HepG2 (cell line): ENCODE results near the gene DAB2IP. TPM values are rescaled to one million over a fixed set of nuclear protein-coding genes. Genes with fewer than 3 reads are reported as not detected.

ENCODE experiments used
- ASH2L ChIP-seq: fragments of 300-600, 200-600 bp; sonication (generic); IDR thresholded peaks from 2 replicates; pipeline ENCODE4 v1.7.0; 2017; ENCODE audit warnings: low read depth, mild to moderate bottlenecking, moderate library complexity, mixed read lengths, low read length; ENCODE audit not compliant: insufficient read length
- CBX5 ChIP-seq: sonication (generic); formaldehyde crosslinking; IDR thresholded peaks from 2 replicates; pipeline ENCODE4 v1.4.0; 2020; ENCODE audit warnings: missing genetic modification reagents, borderline replicate concordance
- ETV5 ChIP-seq: IDR thresholded peaks from 2 replicates; pipeline ENCODE4 v1.6.1; 2018; ENCODE audit warnings: missing biosample characterization, missing genetic modification reagents, inconsistent platforms, borderline replicate concordance
- FLYWCH1 ChIP-seq: sonication (generic); formaldehyde crosslinking; IDR thresholded peaks from 2 replicates; pipeline ENCODE4 v1.8.1; 2023; ENCODE audit warnings: mild to moderate bottlenecking, missing genetic modification reagents
- FOSL2 ChIP-seq: sonication (generic); formaldehyde crosslinking; IDR thresholded peaks from 2 replicates; pipeline ENCODE4 v1.4.0; 2020; ENCODE audit warnings: missing genetic modification reagents
- FOXA1 ChIP-seq, 2 experiments: fragments of 450-650 bp in 1 of 2; sonication (generic) in 1 of 2; formaldehyde crosslinking in 1 of 2; IDR thresholded peaks; 2 replicates each; pipeline versions ENCODE4 v1.4.0 to v1.6.1; 2016 to 2020; ENCODE audit warnings: missing genetic modification reagents in 1 of 2
- HNF4G ChIP-seq, 2 experiments: sonication (generic) in 1 of 2; formaldehyde crosslinking in 1 of 2; IDR thresholded peaks; 2 replicates each; pipeline versions ENCODE4 v1.4.0 to v1.6.1; 2011 to 2020; ENCODE audit warnings: borderline replicate concordance in 2 of 2, low read depth in 2 of 2, mild to moderate bottlenecking in 2 of 2, low read length in 1 of 2, missing genetic modification reagents in 1 of 2, moderate library complexity in 1 of 2
- HNRNPK ChIP-seq: fragments of 200-400 bp; formaldehyde crosslinking; IDR thresholded peaks from 2 replicates; pipeline ENCODE4 v1.6.1; 2018; ENCODE audit warnings: low read length, low read depth, moderate library complexity, mild to moderate bottlenecking; ENCODE audit not compliant: poor library complexity, severe bottlenecking
- KDM2A ChIP-seq: sonication (generic); formaldehyde crosslinking; IDR thresholded peaks from 2 replicates; pipeline ENCODE4 v1.4.0; 2020; ENCODE audit warnings: low read depth, missing genetic modification reagents, borderline replicate concordance
- MAFK ChIP-seq, 2 experiments: IDR thresholded peaks in 1 of 2; conservative IDR thresholded peaks in 1 of 2; 2 replicates each; pipeline ENCODE4 v1.6.1; 2011; ENCODE audit warnings: improper control_type of control experiment in 2 of 2, low read length in 2 of 2
- PHF5A ChIP-seq: IDR thresholded peaks from one replicate; pipeline ENCODE4 v1.6.1; 2018; ENCODE audit warnings: low read depth, missing genetic modification reagents; ENCODE audit not compliant: unreplicated experiment
- POLR2A ChIP-seq, 2 experiments: IDR thresholded peaks; 2 replicates each; pipeline ENCODE4 v1.6.1; 2011; ENCODE audit warnings: low read depth in 2 of 2, low read length in 2 of 2, mild to moderate bottlenecking in 1 of 2, moderate library complexity in 1 of 2; ENCODE audit not compliant: insufficient read depth in 1 of 2
- ZBTB25 ChIP-seq: IDR thresholded peaks from 2 replicates; pipeline ENCODE4 v1.6.1; 2018; ENCODE audit warnings: missing genetic modification reagents
- ZBTB8A ChIP-seq: sonication (generic); formaldehyde crosslinking; IDR thresholded peaks from 2 replicates; pipeline ENCODE4 v1.4.0; 2020; ENCODE audit warnings: mild to moderate bottlenecking, low read depth, missing genetic modification reagents, borderline replicate concordance
- ZKSCAN5 ChIP-seq: sonication (generic); formaldehyde crosslinking; IDR thresholded peaks from 2 replicates; pipeline ENCODE4 v1.5.1; 2020; ENCODE audit warnings: mild to moderate bottlenecking, missing genetic modification reagents
- ZNF263 ChIP-seq: sonication (generic); formaldehyde crosslinking; IDR thresholded peaks from 2 replicates; pipeline ENCODE4 v1.4.0; 2020; ENCODE audit warnings: missing genetic modification reagents
- ZNF441 ChIP-seq: sonication (generic); formaldehyde crosslinking; IDR thresholded peaks from 2 replicates; pipeline ENCODE4 v1.7.0; 2021; ENCODE audit warnings: missing genetic modification reagents, borderline replicate concordance
- ZNF512 ChIP-seq: sonication (generic); formaldehyde crosslinking; IDR thresholded peaks from 2 replicates; pipeline ENCODE4 v1.4.0; 2020; ENCODE audit warnings: mild to moderate bottlenecking, missing genetic modification reagents
- ZNF609 ChIP-seq: sonication (generic); formaldehyde crosslinking; IDR thresholded peaks from 2 replicates; pipeline ENCODE4 v1.4.0; 2020; ENCODE audit warnings: mild to moderate bottlenecking, missing genetic modification reagents, borderline replicate concordance
- ZNF670 ChIP-seq: sonication (generic); formaldehyde crosslinking; IDR thresholded peaks from 2 replicates; pipeline ENCODE4 v1.8.0; 2022; ENCODE audit warnings: mild to moderate bottlenecking, missing genetic modification reagents, borderline replicate concordance
- ZNF724P ChIP-seq: sonication (generic); formaldehyde crosslinking; IDR thresholded peaks from 2 replicates; pipeline ENCODE4 v1.8.0; 2022; ENCODE audit warnings: missing genetic modification reagents, borderline replicate concordance
- ZSCAN29 ChIP-seq: sonication (generic); formaldehyde crosslinking; conservative IDR thresholded peaks from 2 replicates; pipeline ENCODE4 v1.4.0; 2020; ENCODE audit warnings: mild to moderate bottlenecking, missing genetic modification reagents
- polyA plus RNA-seq, 8 experiments: library from polyadenylated mRNA; depleted of rRNA in 3 of 8; stranded (reverse) in 7 of 8; unstranded in 1 of 8; fragments of >200 nt; fragmentation: Illumina TruSeq in 4 of 8; extraction: Trizol in 4 of 8; gene quantifications; 2 replicates each; pipeline versions ENCODE4 v1.2.1 to v1.2.3, GENCODE V29; 2011 to 2016; ENCODE audit warnings: low read depth in 4 of 8, missing spikeins in 1 of 8, mixed read lengths in 1 of 8; ENCODE audit not compliant: insufficient read depth in 1 of 8
- total RNA-seq, 5 experiments: library from RNA; depleted of rRNA; stranded (reverse); fragments of >200 nt; fragmentation: Illumina TruSeq; extraction: Trizol; gene quantifications; 2 replicates each; pipeline ENCODE4 v1.2.3, GENCODE V29; 2016; ENCODE audit warnings: low read depth in 1 of 5

The DAB2IP gene
- total and polyA plus RNA-seq, 2 of the 13 experiments (the other 11 are each of a cell fraction or from before 2014, with no cell fraction given): 25.3 to 37.9 TPM

- TF ChIP-seq HNF4G (IDR thresholded peaks at IDR 0.05; ENCODE audit: borderline replicate concordance, low read depth, low read length) (no peak), HNF4G (CRISPR knock-in tag; IDR thresholded peaks at IDR 0.05; ENCODE audit: borderline replicate concordance, low read depth) (no peak), CBX5 (CRISPR knock-in tag) (no peak), ASH2L (no peak), ZBTB25 (CRISPR knock-in tag) (no peak), ZNF263 (CRISPR knock-in tag) (no peak), ZNF609 (CRISPR knock-in tag) (no peak), PHF5A (CRISPR knock-in tag) (no peak), ZBTB8A (CRISPR knock-in tag) (no peak), HNRNPK (no peak), ETV5 (CRISPR knock-in tag) (no peak), FLYWCH1 (CRISPR knock-in tag) (no peak), ZNF441 (no peak), ZNF724P (CRISPR knock-in tag) (no peak), POLR2A (IDR thresholded peaks at IDR 0.05; ENCODE audit: insufficient read depth in 1 of 2, low read depth in 2 of 2, low read length in 2 of 2) (peak in 1 of 2 experiments; percentile 34; a peak in 2 of 4 replicates), ZNF512 (CRISPR knock-in tag) (no peak), ZNF670 (CRISPR knock-in tag) (no peak), FOSL2 (peak; percentile 34; the same call in 1 of the 2 replicates), MAFK (conservative IDR thresholded peaks at IDR 0.05 in 1 of 2, IDR thresholded peaks at IDR 0.05 in 1 of 2; ENCODE audit: low read length in 2 of 2) (no peak), ZSCAN29 (no peak), ZKSCAN5 (no peak), KDM2A (CRISPR knock-in tag) (peak; percentile 33; the same call in 1 of the 2 replicates), FOXA1 (IDR thresholded peaks at IDR 0.05) (no peak), FOXA1 (CRISPR knock-in tag; IDR thresholded peaks at IDR 0.05) (peak; percentile 63; the same call in 1 of the 2 replicates)
Observed at GRCh38 chr9:121743441-121744001, 92.1 kb downstream of the DAB2IP start (continued).
